Spinal cord (tissue), 10 donors: ENCODE data around the gene NFIA. TPM values are rescaled to one million over a fixed set of nuclear protein-coding genes. Genes with fewer than 3 reads are reported as not detected.

Source experiments
- DNase-seq, 6 donors: peaks; one replicate each; pipeline versions ENCODE4 v3.0.0 to v3.0.0-alpha.2; 2013 to 2015; ENCODE audit warnings: low spot score in 6 of 6, low read depth in 4 of 6
- H3K27ac ChIP-seq: one replicate; pipeline ENCODE4 v1.5.1; 2013; ENCODE audit warnings: low read depth, low read length, control low read depth
- H3K27me3 ChIP-seq: one replicate; pipeline ENCODE4 v1.6.1; 2013; ENCODE audit warnings: low read length; ENCODE audit not compliant: control insufficient read depth, insufficient read depth
- H3K36me3 ChIP-seq: one replicate; pipeline ENCODE4 v1.6.1; 2013; ENCODE audit warnings: low read length; ENCODE audit not compliant: control insufficient read depth, insufficient read depth
- H3K4me1 ChIP-seq: one replicate; pipeline ENCODE4 v1.6.1; 2013; ENCODE audit warnings: low read length; ENCODE audit not compliant: control insufficient read depth, insufficient read depth
- H3K4me3 ChIP-seq: one replicate; pipeline ENCODE4 v1.5.1; 2013; ENCODE audit warnings: low read depth, low read length, control low read depth
- H3K9me3 ChIP-seq: one replicate; pipeline ENCODE4 v1.6.1; 2013; ENCODE audit warnings: low read length; ENCODE audit not compliant: control insufficient read depth, insufficient read depth
- WGBS: methylation state at CpG from one replicate; pipeline ENCODE4 v1.1.5; 2013; ENCODE audit warnings: missing lambda C conversion rate; ENCODE audit not compliant: insufficient coverage; 5-methylcytosine and 5-hydroxymethylcytosine counted together
- polyA plus RNA-seq, 2 donors: library from polyadenylated mRNA; unstranded; fragments of 120-200 nt; gene quantifications; one replicate each; pipeline ENCODE4 v1.2.1, GENCODE V29; 2013; ENCODE audit not compliant: insufficient read length in 2 of 2
- total RNA-seq, 2 donors: library from RNA; depleted of rRNA in 1 of 2; stranded (reverse); fragments of 120-200 nt in 1 of 2; fragments of >200 nt in 1 of 2; gene quantifications; one replicate each; pipeline versions ENCODE4 v1.2.3 to v1.2.4, GENCODE V29; 2013 to 2014
- donor health status: healthy.

NFIA gene
- total and polyA plus RNA-seq, 4 donors: 36.1 to 77.2 (median 62.5) TPM

DNA sequence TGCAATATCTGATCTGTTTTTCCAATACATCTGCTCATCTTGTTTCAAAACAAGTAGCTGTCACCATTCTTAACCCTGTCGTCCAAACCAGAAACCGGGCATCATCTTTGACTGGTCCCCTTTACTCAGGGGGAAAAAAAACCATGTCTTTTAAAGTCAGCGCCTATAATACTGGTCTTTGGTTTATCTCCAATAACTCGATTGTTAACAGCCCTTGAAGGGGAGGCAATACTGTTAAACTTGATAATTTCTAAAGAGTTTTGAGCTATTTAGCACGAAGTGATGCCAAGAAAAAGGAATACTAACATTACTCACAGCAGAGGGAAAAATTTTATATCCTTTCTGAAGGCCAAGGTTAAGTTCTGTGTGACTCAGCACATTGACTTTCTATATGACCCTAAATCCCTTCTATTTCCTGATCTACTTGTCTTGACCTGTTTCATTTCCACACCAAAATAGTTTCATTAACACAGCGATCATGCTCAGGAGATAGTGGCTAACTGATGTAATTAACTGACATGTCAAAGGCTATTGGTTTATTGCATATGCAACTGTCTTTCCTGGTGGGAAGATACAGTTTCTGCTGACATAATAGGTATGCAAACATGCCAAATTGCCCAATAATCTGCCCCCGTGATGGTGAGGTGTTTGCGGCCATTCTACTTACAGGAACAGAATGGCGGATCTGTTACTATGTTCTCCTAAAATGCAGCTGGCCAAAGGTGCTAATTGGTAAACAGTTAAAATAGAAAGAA is 59.1 kb downstream of the NFIA start:
- H3K27me3 ChIP-seq: no peaks in the 10 kb centered on the region
- DNase-seq: no peak
- H3K9me3 ChIP-seq: no peaks in the 10 kb centered on the region
- WGBS: 60% methylated on average over 5 of the region's 9 CpGs
- H3K36me3 ChIP-seq: no peaks in the 10 kb centered on the region
- peak overlapping the region; percentile 16 for H3K27ac ChIP-seq
- H3K4me1 ChIP-seq: peaks cover 15% of the 10 kb centered on the region
- no peak overlapping the region for H3K4me3 ChIP-seq

DNA sequence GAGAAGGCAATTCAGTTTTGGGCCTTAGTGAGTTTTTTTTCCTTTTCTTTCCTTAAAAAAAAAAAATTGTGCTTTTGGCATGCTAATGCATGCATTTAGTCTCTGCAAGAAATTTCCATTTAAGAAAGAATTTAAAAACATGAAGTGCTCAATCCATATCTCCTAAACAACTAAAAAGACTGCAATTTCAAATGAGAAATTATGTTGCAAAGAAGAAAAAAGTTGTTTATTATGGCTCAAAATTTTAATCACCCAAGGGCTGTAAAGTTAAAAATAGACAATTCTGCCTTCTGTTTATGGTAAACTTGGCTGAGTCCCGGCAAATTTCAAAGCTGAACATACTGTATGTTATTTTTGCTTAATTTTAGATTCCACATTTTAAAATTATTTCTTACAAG is 59.7 kb downstream of the NFIA start:
- Histone ChIP-seq H3K36me3 (no peaks in the 10 kb centered on the region), H3K4me1 (peaks cover 15% of the 10 kb centered on the region), H3K27ac (no peak overlapping the region), H3K9me3 (no peaks in the 10 kb centered on the region), H3K4me3 (no peak overlapping the region), H3K27me3 (no peaks in the 10 kb centered on the region)
- peak in 1 of 6 donors; percentile 78 for DNase-seq
- WGBS: no CpG with 5 or more reads among the region's 1 CpG

DNA sequence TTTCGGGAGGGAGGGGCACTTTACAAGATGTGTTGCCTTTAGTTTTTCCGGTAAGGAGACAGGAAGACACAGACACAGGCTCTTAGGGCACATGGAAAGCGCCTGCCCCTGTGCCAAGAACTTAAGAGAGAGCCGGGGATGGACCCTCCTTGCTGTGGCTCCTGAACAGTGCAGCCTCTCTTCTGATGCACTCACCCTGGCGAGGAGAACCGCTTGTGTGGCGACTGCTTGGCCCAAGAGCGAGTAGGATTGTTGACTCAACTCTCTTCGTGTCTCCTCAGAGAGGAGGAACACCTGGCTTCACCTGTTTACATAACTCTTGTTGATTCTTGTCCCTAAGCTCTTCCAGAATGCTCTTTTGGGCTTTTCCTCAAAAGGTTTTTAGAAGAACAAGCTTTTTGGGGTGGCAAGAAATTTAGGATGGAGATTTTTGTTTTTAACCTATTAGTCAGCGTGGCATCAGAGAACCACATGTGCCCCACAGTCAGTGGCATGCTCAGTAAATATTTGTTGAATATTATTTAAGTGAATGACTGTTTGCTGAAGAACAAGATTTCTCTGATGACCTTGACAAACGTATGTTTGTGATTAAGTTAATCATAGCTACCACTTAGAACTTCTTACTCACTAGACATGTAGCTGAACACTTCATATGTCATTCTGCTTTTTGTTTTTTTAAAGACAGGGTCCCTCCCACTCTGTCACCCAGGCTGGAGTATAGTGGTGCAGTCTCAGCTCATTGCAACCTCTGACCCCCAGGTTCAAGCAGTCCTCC is 60.6 kb downstream of the NFIA start:
- DNase-seq: no peak
- H3K36me3 ChIP-seq: no peaks in the 10 kb centered on the region
- H3K27me3 ChIP-seq: no peaks in the 10 kb centered on the region
- WGBS: 52% methylated on average over 5 of the region's 11 CpGs
- H3K9me3 ChIP-seq: no peaks in the 10 kb centered on the region
- peaks cover 15% of the 10 kb centered on the region for H3K4me1 ChIP-seq
- H3K4me3 ChIP-seq: no peak overlapping the region
- H3K27ac ChIP-seq: no peak overlapping the region

DNA sequence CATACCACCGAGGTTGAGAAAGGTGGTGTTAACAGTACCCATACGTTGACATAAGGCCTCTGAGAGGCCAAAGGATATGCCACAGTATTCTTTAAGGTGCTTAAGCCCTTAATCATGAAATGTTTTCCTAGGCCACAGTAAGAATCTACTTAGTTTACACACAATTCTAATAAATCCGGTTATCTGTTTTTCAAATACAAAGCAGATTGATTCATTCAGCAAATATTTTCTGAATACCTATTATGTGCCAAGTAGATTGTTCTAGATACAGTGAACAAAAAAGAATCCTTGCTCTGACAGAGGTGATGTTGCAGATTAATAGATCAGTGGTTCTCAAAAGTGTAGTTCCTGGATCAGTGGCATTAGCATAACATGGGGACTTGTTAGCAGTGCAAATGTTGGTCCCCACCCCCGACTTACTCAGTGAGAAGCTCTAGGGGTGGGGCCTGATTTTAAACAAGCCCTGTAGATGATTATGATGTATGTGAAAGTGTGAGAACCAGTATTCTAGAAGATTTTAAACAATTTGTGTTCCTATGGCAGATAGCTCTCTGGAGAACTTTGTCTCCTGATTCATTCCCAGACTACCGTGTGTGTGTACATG is 61.6 kb downstream of the NFIA start:
- Histone ChIP-seq H3K4me3 (no peak overlapping the region), H3K4me1 (peaks cover 11% of the 10 kb centered on the region), H3K36me3 (no peaks in the 10 kb centered on the region), H3K27ac (no peak overlapping the region), H3K27me3 (no peaks in the 10 kb centered on the region), H3K9me3 (no peaks in the 10 kb centered on the region)
- WGBS: 100% methylated on average over 2 of the region's 5 CpGs
- DNase-seq: no peak

DNA sequence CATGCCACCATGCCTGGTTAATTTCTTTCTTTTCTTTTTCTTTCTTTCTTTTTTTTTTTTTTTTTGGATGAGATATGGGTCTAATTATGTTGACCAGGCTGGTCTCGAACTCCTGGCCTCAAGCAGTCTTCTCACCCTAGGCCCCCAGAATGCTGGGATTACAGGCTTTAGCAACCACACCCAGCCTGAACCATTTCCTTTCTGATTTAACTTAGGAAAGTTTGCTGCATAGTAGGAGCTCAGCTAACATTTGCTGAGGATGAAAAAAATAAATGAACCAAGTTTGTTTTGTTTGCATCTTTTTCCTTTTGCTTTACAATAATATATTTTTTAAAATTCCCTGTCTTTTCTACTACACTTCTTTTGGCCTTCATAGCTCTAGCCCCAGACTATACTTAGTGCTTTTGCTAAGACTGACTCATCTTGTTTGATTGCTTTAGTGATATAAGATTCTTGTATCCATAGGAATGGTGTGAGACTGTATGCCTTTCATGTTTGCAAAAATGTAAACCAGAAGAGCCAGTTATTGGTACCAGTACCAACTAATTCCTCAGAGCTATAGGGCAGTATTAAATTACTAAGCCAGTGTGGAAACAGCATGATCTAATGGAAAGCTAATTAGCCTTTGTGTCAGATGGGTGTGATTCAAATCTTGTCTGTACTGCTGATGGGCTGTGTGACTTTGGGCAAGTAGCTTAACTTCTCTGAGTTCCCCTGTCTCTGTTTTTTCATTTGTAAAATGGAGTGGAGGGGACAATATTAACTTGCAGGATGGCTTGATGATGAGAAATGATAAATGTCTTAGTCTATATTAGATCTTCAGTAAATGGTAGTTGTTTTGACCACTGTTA is 66.9 kb downstream of the NFIA start:
- no peak for DNase-seq
- H3K27me3 ChIP-seq: no peaks in the 10 kb centered on the region
- no peak overlapping the region for H3K27ac ChIP-seq
- H3K4me3 ChIP-seq: no peak overlapping the region
- no peaks in the 10 kb centered on the region for H3K9me3 ChIP-seq
- no peaks in the 10 kb centered on the region for H3K36me3 ChIP-seq
- H3K4me1 ChIP-seq: peaks cover 15% of the 10 kb centered on the region
- no CpG with 5 or more reads among the region's 1 CpG for WGBS

DNA sequence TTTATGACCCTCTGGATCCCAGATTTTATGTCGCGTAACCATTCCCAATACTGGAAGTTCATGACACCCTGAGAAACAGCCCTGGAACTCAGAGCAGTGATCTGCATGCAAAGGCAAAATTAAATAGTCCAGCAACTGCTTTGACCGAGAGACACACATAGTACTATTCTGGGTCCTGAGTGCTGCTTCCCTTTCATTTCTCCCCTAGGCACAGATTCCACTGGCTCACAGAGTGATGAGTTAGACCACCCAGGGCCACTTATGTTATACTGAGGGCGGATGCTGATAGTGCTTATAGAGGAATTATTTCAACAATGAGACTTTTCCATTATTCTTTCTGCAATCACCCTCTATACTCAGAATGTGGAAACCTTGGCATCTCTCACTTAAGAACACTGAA is 69.2 kb downstream of the NFIA start:
- no peaks in the 10 kb centered on the region for H3K9me3 ChIP-seq
- WGBS: 31% methylated on average over 2 of the region's 4 CpGs
- no peaks in the 10 kb centered on the region for H3K27me3 ChIP-seq
- H3K4me1 ChIP-seq: peaks cover 23% of the 10 kb centered on the region
- no peak for DNase-seq
- H3K36me3 ChIP-seq: no peaks in the 10 kb centered on the region
- no peak overlapping the region for H3K4me3 ChIP-seq
- H3K27ac ChIP-seq: peak overlapping the region; percentile 71

DNA sequence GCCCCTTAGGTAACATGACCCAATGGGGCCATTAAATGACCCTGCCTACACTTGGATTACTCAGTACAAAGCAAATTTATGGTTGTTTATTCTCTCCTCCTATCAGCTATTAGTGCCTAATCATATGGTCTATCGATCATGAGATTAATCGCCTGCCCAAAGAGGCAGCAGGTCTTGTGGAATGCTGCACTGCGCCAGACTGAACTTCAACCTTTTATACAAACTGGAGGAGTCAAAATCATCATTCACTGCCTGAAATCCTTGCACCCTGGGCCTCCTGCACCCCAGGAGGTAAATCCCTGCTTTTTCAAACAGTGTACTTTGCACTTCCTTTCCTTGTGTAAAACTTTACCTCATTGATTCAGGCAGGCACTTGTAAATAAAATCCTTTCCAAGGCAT is 69.7 kb downstream of the NFIA start:
- peak overlapping the region; percentile 71 for H3K27ac ChIP-seq
- no peaks in the 10 kb centered on the region for H3K9me3 ChIP-seq
- no peak for DNase-seq
- H3K4me3 ChIP-seq: no peak overlapping the region
- H3K36me3 ChIP-seq: no peaks in the 10 kb centered on the region
- H3K27me3 ChIP-seq: no peaks in the 10 kb centered on the region
- 35% methylated on average over 3 of the region's 3 CpGs for WGBS
- H3K4me1 ChIP-seq: peaks cover 23% of the 10 kb centered on the region

DNA sequence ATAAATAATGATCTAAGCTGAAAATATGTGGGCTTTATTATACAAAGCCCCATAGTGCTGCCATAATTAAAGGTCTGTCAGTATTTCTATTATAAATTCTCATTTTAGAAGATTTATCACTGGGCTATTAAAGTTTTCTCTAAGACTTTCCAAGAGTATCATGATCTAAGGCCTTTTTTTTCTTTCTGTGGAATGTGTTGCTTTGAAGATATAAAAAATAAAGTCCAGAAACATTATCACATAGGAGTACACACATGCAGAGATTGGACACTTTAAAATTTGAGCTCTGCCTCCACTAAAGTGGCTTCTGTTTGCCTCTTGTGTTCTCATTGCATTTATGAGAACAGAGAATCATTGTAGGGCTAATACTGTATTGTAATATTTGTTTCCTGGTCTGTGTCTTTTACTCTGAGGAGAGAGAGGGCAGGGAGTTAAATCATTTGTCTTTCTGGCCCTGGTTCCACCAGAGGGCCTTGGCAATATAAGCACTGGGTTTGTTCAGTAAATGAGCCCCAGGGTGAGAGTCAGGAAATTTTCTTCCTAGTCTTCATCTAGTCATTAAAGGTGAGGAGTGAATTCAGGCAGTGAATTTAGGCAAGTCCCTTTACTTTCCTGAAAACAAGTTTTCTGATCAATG is 70.2 kb downstream of the NFIA start:
- H3K27me3 ChIP-seq: no peaks in the 10 kb centered on the region
- H3K9me3 ChIP-seq: no peaks in the 10 kb centered on the region
- peak in 2 of 6 donors; percentile 57 to 58 for DNase-seq
- H3K27ac ChIP-seq: peak overlapping the region; percentile 71
- peaks cover 23% of the 10 kb centered on the region for H3K4me1 ChIP-seq
- H3K4me3 ChIP-seq: no peak overlapping the region
- no peaks in the 10 kb centered on the region for H3K36me3 ChIP-seq
